OCI-M1 (cell line): ENCODE measurements around the gene DERA.
A peak's percentile ranks its signal among the peaks of the same experiment; 100 is the strongest.
"Not testable (repeated sequence)": the region's sequence is repeated elsewhere in the genome, so short reads cannot be mapped to it uniquely, and the experiment has no call there.

Experiments
- DNase-seq: peaks from one replicate; lab custom pipeline; 2025; lab: John Stamatoyannopoulos, UW

The DERA gene

GRCh38 chr12:15910864-15911721 lies at the start of gene DERA:
TSS of gene DERA (plus strand) at chr12:15911332. CDS start at chr12:15911384, 52 bp downstream.
- DNase-seq: peak; percentile 86

GRCh38 chr12:15861404-15861803 lies 49.7 kb upstream of the DERA start:
- DNase-seq: no peak

GRCh38 chr12:15862840-15863239 lies 48.3 kb upstream of the DERA start:
- DNase-seq: no peak

- no peak for DNase-seq
Measured at GRCh38 chr12:15863372-15863771, 47.8 kb upstream of the DERA start.

GRCh38 chr12:15863984-15864383 lies 47.1 kb upstream of the DERA start:
- DNase-seq: peak; percentile 95

- DNase-seq: no peak
Measured at GRCh38 chr12:15868186-15868585, 42.9 kb upstream of the DERA start.

GRCh38 chr12:15873556-15873955 lies 37.6 kb upstream of the DERA start:
- DNase-seq: no peak

- not testable (repeated sequence) for DNase-seq
Measured at GRCh38 chr12:15874556-15875145, 36.5 kb upstream of the DERA start.

GRCh38 chr12:15875863-15876262 lies 35.3 kb upstream of the DERA start:
- no peak for DNase-seq

- no peak for DNase-seq
Measured at GRCh38 chr12:15879413-15879812, 31.7 kb upstream of the DERA start.

GRCh38 chr12:15880721-15881120 lies 30.4 kb upstream of the DERA start:
- no peak for DNase-seq

GRCh38 chr12:15882118-15882971 lies 28.8 kb upstream of the DERA start, which contains the start of gene STRAP:
TSS of gene STRAP (plus strand) at chr12:15882387. CDS start at chr12:15882708, 321 bp downstream.
- DNase-seq: peak; percentile 98

GRCh38 chr12:15883536-15883935 lies 27.6 kb upstream of the DERA start:
- DNase-seq: no peak

- DNase-seq: no peak
Measured at GRCh38 chr12:15886372-15887042, 24.6 kb upstream of the DERA start.

- no peak for DNase-seq
Measured at GRCh38 chr12:15887043-15887817, 23.9 kb upstream of the DERA start.

- no peak for DNase-seq
Measured at GRCh38 chr12:15892645-15893259, 18.4 kb upstream of the DERA start.

GRCh38 chr12:15893260-15893659 lies 17.9 kb upstream of the DERA start:
- no peak for DNase-seq

- DNase-seq: no peak
Measured at GRCh38 chr12:15896867-15897266, 14.3 kb upstream of the DERA start.

- no peak for DNase-seq
Measured at GRCh38 chr12:15897433-15897832, 13.7 kb upstream of the DERA start.

- peak; percentile 66 for DNase-seq
Measured at GRCh38 chr12:15899282-15899870, 11.8 kb upstream of the DERA start.
